Hepatic stellate cell (primary cell): ENCODE data around the gene PLA1A.
"Not testable (repeated sequence)": the region's sequence is repeated elsewhere in the genome, so short reads cannot be mapped to it uniquely, and the experiment has no call there.

Source experiments
- DNase-seq: peaks from one replicate; pipeline ENCODE4 v3.0.0; 2011; ENCODE audit warnings: low spot score

The PLA1A gene

DNA sequence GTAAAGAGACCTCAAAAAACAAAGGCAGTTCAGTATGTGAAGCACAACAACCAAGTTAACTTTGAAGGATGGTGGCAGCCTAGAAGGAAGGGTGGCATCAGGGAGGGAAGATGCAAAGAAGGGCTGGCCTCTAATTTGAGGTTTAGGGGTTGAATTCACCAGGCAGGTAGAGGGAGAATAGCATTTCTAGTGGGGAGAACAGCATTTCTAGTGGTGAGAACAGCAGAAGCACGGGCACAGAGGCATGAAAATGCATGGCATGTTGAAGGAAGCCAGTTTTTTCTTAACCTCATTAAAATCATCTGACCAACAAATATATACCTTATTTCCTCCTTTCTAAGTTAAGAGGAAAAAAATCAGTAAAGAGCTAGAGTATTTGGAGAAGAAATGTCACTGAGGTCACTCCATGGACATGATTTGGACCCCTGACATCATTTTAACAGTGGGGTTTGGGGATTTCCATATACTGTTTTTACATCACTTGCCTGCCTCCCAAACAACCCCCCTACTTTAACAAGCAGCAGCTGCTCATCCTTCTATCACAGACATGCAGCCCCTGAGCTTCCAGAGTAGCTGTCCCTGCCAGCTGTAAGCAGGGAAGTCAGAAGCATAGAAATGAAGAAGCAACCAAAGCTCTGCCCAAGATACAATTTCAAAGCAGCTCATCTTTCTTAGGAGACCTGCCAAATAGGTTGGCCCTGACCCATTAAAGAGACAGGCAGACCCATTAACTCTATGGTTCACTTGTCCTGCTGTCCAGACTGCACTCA, 65.1 kb downstream of the PLA1A start:
- no peak for DNase-seq

- no peak for DNase-seq
Observed at GRCh38 chr3:119663885-119664284, 66.2 kb downstream of the PLA1A start.

DNA sequence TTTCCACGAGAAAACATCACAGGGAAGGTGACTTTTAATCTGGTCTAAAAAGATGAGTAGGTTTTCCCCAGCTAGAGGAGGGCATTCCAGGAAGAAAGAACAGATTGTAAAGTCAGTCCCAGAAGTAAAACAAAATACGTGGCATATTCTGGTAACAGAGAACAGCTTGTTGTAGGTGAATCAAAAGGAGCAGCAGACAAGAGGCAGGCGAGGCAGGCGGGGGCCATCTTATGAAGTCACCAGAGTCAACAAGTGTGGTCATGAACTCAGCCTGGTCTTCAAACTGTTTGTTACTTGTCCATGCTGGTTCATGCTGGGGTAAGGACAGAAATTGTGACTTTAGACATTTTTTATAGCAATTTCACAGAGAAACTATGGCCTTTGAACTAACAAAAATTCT, 66.7 kb downstream of the PLA1A start:
- DNase-seq, result no peak

DNA sequence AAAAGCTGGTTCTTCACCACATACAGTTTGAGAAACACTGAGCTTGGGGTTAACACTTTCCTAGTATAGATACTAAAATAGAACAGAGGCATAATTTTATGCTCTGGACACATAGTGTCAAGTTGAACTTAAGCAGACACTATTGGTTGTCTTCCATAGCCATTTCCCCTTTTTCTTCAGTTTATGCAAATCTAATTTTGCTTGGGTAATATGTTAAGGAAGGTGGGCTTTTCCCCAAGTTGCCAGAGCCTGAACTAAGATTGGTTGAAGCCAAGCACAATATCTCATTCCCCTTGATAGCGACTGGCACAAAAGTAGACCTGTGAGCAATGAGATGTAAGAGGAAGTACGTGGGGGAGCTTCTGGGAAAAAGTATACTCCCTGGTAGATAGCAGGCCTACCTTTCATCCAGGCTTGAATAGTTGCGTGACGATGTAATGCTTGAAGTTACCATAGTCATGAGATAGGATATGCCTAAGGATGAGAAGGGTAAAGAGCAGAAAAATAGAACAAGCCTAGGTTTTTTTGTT, 67.2 kb downstream of the PLA1A start:
- no peak for DNase-seq

- no peak for DNase-seq
Observed at GRCh38 chr3:119665954-119666559, 68.4 kb downstream of the PLA1A start.

DNA sequence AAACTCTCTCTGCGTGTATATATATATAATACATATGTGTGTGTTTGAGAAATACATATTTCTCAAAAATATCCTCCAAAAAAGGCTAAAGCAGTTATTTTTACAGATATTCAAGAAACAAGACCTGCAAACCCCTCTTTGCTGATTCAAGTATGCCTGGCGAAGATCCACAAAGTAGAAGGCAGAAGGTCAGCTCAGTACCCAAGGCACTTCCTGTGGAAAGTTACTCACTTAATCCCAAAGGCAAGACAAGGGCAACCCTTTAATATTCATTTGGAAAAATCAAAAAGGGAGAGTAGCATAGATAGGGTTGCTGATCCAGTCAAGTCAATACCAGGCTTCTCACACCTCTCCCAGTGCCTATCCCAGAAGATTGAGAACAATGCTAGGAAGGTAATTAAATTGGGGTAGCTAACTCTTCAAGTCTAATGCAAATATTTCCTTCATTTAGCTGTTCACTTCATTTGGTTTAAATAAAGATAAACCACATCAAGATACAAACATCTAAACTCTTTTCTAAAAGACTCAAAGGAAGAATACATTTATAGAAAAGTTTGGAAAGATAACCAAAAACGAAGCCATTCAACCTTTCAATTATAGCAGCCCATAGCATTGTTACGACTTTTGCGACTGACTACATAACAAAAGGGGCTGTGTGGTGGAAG, 72.4 kb downstream of the PLA1A start:
- DNase-seq, result no peak

- DNase-seq, result no peak
Observed at GRCh38 chr3:119672776-119673175, 75.1 kb downstream of the PLA1A start.

GRCh38 chr3:119673875-119674274, 76.2 kb downstream of the PLA1A start:
- DNase-seq, result no peak

DNA sequence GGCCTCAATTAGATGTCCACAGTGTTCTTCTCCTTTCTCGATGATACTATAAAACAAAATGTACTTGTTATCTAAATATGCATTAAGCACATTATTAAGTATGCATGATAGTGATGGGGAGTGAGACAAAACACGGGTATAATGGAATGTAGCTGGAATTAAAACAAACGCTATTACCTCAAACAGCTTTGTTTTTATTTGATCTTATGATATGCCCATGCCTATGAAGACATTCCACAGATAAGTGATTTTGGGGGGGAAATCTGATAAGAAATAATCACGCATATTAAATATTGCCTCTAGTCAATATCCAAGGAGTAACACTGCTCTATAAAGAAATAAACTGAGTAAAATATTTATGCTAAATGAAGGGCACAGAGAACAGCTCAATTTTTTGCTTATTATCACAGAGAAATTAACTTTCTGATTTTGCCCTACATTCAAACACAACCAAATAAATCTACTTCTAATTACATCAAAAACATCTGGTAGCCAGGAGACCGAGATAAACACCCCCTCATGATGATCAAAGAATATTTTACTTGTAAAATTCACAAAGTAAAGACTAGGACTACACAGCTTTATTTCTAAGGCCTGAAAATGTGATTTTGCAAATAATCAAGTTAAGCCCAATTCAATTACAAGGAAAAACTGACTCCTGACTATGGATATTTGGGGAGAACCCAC, 77.6 kb downstream of the PLA1A start:
- DNase-seq, result no peak

GRCh38 chr3:119676020-119676419, 78.3 kb downstream of the PLA1A start:
- DNase-seq, result no peak

- DNase-seq, result peak; percentile 94
Observed at GRCh38 chr3:119676771-119677640, 79.3 kb downstream of the PLA1A start, which contains the start of gene COX17. Gene COX17 (minus strand): TSS chr3:119677406. CDS start chr3:119677310, 96 bp downstream.

GRCh38 chr3:119677641-119677934, 79.9 kb downstream of the PLA1A start:
- DNase-seq, result no peak

- DNase-seq, result not testable (repeated sequence)
Observed at GRCh38 chr3:119678209-119678608, 80.5 kb downstream of the PLA1A start.
